ENCODE data around the gene NDUFV1.

Gene NDUFV1

DNA sequence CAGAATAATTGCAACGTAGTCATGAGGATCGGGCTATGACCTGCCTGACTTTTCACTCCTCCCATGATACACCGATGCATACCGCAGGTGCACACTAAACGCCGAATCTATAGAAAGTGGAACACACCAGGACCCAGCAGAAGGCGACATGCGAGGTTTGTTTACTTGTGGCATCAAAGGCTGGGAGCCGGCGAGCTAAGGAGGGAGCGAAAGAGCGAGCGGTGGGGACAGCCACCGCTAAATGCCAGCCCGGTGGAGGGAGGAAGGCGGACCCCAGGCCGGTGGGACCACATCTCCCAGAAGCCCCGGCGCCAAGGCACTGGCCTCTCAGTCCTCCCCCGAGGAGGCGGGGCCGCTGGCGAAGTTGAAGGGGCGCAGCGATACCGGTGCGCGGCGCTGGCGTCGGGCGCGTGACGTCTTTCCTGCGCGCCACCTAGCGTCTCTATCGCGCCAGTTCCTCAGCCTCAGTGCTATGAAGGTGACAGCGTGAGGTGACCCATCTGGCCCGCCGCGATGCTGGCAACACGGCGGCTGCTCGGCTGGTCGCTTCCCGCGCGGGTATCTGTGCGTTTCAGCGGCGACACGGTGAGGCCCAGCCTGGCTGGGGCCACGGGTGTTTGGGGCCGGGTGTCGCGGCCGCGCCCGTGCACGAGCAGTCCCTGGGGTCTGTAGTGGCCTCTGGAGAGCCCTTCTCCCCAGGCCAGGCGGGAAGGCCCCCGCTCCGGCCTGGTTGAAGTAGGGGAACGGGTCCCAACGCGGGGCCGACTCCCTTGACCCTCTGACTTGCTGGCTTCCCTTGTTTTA is at the start of gene NDUFV1:
NDUFV1 (plus strand) TSS at position 445 of the 804 bp plus-strand sequence; CDS start at position 514, 69 bp downstream.
- DNase-seq (ENCODE audit: low spot score): peak; percentile 96

DNA sequence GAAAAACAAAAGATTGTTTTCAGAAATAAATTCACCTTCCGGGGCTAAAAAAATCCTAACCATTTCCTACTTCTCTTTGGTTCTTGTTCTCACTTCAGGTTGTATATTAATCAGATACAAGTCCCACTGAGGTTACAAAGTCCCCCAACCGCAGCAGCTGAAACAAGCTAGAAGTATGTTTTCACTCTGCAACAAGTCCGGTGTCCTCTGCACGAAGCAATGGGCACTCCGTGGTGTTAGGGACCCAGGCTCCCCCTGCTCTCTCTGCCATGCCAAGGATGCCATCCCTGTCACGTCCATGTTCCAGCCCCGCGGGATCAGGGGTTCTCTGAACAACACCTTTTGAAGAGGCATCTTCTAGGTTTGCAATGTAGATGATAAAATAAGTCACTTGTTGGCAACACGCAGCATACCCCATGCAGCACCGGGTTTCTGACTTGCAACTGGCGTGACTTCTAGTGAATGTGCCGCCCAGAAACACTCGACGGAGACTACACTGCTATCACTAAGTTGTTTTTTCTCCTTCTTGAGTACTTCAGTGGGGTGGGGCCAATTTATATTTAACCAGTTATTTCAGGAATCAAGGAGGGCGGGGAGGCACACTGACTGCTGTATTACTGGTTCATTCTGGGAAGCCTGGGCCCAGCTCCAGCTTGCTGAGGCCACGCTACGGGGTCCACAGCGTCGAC is 48.5 kb upstream of the NDUFV1 start:
- DNase-seq (ENCODE audit: low spot score): peak; percentile 24

DNA sequence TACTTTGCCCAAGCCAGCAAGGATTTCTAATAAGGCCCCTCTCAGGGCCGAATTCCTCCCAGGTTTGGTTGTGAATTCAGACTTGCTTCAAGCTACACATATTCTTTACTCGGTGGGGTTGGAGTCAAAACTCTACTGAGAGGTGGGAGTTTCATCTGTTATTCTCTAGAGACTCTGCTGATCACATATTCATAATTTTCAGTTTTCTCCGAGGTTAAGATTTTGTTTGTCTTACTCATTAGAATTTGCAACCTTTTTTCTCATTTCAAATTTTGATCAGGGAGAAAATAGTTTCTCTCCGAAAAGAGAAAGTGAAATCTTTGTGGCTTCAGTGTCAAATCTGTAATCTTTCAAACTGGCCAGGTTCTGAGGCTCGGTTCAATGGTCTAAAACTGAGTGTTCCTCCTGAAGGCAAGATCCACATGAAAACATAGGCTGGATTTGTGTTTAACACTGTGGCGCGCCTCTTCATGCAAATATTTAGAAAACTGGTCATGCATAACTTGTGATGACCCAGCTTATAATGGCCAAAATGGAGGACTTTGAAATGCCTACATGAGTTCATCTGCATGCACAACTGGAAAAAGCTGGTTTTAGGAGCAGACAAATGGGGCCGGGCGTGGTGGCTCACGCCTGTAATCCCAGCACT is 44.6 kb upstream of the NDUFV1 start:
- DNase-seq (ENCODE audit: low spot score): no peak

DNA sequence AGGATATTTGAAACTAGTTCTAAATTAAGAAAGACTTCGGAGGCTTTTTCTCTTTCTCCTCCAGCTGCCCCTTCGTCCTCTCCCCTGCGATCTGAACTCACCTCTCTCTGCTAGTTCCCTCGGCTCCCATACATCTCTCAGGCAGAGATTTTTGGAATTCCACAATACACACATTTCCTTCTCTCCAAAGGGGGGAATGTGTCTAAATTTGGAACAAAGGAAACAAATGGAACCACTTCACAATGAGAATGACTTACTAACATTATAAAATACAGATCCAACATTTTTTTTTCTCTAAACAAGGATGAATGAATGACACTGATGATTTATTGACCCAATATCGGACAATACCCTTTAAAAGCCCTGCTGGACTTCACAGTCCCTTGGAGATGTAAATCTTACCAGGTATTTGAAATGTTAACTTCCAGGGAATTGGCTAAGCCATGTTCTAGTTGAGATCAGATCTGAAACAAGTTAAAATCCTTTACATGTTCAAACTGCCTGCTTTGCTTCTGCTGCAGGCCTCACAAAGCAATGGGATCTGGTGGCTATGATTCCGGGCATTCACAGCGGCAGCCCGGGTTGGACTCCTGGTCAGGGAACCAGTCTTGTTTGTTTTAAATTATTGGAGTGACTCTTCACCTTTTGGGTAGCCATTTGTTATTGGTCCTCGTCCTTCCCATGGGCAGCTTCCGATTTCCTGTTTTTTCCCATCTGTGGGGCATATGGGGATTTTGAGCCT is 43.6 kb upstream of the NDUFV1 start:
- DNase-seq (ENCODE audit: low spot score): no peak

DNA sequence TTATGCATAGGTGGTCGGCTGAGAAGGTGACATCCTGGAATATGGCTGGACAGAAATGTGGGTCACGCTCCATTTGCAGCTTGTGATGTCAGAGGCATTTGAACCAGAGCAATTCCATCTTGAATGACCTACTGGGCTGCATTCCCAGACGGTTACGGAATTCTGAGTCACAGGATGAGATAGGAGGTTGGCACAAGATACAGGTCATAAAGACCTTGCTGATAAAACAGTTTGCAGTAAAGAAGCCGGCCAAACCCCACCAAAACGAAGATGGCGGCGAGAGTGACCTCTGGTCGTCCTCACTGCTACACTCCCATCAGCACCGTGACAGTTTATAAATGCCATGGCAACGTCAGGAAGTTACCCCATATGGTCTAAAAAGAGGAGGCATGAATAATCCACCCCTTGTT is 43.0 kb upstream of the NDUFV1 start:
- peak; percentile 70 for DNase-seq (ENCODE audit: low spot score)

DNA sequence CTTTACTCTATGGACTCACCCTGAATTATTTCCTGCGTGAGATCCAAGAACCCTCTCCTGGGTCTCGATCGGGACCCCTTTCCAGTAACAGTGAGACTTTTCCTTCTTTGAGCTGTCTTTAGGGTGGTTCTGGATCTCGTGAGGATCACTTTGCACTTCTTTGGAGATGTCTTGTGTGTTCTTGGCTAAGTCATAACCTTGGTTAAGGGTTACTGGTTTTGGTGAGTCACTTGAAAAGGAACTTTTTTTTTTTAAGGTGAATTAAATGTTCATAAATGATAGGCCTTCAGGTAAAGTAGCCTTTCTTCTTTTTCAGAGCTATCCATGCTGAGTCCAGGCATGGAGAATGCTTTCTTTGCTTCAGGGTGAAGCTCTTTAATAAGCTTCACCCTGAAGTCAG is 42.5 kb upstream of the NDUFV1 start:
- no peak for DNase-seq (ENCODE audit: low spot score)

DNA sequence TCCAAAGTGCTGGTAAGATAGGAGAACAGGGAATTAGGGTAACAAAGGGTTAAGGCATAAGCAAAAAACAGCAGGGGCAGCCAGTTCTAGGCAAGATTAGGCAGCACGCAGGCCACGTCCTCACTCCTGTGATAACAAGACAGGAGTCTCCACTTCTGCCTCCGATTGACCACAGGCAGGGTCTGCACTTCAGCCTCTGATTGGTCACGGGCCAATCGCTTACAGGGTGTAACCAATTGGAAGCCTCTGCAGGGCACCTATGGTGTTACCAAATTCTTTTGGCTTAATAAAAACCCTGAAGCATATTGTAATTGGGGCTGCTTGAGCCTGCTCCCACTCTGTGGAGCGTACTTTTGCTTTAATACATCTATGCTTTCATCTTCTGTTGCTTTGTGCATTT is 35.3 kb upstream of the NDUFV1 start:
- DNase-seq (ENCODE audit: low spot score): no peak

DNA sequence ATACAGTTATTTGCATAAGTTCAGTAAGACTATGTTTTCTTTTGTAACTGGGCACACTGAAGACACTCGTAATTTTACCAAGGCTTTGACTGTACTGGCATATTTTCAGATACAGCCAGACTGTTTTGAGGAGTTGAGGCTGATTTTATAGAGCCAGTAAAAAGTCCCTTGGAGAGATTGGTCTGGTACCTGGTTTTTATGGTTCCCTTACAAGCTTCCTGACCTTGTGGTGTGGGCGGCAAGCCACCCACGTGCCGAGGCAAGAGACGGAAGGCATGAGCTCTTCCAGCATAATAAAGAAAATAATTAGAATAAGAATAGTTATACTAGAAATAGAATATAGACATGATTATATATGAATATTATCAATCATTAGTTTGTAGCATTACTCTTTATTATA is 34.4 kb upstream of the NDUFV1 start:
- no peak for DNase-seq (ENCODE audit: low spot score)

DNA sequence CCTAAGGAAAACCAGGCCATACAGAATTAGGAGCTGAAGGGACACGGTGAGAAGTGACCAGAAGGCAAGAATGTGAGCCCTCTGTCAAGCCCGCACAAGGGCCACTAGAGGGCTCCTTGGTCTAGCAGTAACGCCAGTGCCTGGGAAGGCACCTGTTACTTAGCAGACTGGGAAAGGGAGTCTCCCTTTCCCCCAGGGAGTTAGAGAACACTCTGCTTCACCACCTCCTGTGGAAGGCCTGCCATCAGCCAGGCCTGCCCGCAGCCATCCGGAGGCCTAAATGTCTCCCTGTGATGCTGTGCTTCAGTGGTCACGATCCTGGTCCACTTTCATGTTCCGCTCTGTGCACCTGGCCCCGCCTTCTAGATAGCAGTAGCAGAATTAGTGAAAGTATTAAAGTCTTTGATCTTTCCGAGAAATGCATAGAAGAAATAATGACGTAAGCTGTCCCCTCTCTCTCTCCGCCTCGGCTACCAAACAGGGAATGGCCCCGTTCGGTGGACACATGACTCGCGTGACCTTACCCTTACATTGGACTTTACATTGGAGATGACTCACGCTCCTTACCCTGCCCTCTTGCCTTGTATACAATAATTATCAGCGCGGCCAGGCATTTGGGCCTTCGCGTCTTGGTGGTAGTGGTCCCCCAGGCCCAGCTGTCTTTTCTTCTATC is 33.9 kb upstream of the NDUFV1 start:
- DNase-seq (ENCODE audit: low spot score): peak; percentile 74

DNA sequence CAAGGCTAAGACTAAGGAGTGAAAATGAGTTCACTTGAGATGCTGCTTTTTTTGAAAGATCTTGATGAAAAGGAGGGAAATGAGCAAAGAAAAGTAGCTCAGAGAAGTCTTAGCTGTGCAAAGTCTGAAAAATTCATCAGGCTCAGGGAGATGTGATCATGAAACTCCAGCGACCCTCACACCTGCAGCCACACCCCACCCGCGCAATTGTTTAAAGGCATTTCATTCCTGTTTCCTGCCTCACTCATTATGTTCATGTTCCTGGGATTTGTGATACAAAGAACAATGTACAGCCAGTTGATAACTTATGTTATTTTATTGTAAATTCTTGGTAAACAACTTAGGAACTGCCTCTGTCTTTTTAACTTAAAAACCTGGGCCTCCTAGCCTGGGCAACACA is 31.8 kb upstream of the NDUFV1 start:
- no peak for DNase-seq (ENCODE audit: low spot score)

DNA sequence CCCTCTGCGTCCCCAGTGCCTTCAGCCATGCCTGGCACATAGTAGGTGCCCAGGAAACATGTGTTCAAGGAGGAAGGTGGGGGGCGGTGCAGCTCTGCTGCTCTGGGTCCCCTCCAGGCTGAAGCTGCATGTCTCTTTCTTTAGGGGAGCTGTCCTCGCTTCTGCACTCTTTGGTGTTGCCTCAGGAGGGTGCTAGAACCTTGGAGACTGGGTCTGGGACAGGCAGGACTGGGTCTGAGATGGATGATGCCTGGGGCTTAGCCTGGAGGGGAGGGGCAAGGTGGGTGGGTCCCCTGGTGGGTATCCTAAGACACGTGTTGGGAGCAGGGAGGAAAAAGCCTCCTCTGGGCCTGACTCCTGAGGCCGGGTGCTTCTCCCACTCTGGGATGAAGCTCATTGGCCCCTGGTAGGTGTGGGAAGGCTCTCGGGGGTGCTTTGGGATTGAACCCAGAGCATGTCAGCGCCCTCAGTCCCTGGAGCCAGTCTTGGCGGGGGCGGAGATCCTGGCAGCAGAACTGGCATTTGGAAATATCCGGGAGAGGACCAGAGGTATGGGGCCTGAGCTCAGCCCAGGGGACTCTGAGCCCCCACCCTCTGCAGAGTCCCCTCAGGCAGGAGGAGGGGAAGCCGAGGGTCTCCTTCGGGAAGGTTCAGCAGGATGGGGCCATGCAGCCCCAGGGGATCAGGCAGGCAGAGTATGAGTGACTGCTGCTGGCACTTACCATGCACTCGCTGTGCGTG is 29.8 kb upstream of the NDUFV1 start:
- DNase-seq (ENCODE audit: low spot score): no peak

DNA sequence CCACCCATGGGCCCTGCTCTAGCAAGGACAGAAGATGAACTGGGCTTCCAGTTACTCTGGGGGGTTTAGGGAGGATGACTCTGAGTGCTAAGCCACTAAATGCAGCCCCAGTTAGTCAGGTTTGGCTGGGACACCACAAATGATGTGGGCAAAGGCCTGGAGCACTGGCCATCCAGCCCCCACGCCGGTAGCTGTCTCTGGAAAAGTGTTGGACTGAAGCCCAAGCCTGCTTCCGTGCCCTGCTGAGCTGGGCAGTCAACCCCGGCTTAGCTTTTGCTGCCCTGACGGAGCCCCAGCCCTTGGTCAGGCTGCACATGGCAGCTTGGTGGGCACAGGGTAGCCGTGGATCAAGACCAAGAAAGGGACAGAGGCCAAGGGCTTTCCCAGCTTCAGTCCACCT is 28.8 kb upstream of the NDUFV1 start:
- no peak for DNase-seq (ENCODE audit: low spot score)

DNA sequence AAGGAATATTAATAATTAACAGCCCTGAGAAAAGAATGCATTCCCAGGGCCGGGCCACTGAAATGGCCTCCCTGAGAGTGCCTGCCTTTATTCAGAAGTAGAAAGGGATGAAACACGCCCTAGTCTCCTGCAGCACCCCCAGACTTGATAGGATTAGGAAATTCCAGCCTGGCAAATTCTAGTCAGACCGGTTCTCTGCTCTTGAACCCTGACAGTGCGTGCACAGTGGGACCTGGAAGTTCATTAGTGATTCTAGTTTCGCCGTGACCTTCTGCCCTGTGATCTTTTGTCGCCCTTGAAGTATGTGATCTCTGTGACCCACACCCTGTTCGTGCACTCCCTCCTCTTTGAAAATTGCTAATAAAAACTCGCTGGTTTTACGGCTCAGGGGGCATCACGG is 25.3 kb upstream of the NDUFV1 start:
- peak; percentile 73 for DNase-seq (ENCODE audit: low spot score)

DNA sequence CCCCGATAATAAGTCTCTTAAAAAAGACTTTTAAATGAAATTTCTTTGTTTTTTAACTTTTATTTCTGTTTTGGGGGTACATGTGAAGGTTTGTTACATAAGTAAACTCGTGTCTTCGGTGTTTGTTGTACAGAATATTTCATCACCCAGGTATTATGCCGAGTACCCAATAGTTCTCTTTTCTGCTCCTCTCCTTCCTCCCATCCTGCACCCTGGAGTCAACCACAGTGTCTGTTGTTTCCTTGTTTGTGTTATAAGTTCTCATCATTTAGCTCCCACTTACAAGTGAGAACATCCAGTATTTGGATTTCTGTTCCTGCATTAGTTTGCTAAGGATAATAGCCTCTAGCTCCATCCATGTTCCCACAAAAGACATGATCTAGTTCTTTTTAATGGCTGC is 24.7 kb upstream of the NDUFV1 start:
- no peak for DNase-seq (ENCODE audit: low spot score)

DNA sequence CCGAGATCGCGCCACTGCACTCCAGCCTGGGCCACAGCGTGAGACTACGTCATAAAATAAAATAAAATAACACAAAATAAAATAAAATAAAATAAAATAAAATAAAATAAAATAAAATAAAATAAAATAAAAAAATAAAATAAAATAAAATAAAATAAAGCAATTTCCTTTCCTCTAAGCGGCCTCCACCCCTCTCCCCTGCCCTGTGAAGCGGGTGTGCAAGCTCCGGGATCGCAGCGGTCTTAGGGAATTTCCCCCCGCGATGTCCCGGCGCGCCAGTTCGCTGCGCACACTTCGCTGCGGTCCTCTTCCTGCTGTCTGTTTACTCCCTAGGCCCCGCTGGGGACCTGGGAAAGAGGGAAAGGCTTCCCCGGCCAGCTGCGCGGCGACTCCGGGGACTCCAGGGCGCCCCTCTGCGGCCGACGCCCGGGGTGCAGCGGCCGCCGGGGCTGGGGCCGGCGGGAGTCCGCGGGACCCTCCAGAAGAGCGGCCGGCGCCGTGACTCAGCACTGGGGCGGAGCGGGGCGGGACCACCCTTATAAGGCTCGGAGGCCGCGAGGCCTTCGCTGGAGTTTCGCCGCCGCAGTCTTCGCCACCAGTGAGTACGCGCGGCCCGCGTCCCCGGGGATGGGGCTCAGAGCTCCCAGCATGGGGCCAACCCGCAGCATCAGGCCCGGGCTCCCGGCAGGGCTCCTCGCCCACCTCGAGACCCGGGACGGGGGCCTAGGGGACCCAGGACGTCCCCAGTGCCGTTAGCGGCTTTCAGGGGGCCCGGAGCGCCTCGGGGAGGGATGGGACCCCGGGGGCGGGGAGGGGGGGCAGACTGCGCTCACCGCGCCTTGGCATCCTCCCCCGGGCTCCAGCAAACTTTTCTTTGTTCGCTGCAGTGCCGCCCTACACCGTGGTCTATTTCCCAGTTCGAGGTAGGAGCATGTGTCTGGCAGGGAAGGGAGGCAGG is 23.2 kb upstream of the NDUFV1 start, which contains the start of gene GSTP1:
GSTP1 (plus strand) TSS at position 566 of the 958 bp plus-strand sequence; CDS start at position 598, 32 bp downstream.
- DNase-seq (ENCODE audit: low spot score): peak; percentile 93

DNA sequence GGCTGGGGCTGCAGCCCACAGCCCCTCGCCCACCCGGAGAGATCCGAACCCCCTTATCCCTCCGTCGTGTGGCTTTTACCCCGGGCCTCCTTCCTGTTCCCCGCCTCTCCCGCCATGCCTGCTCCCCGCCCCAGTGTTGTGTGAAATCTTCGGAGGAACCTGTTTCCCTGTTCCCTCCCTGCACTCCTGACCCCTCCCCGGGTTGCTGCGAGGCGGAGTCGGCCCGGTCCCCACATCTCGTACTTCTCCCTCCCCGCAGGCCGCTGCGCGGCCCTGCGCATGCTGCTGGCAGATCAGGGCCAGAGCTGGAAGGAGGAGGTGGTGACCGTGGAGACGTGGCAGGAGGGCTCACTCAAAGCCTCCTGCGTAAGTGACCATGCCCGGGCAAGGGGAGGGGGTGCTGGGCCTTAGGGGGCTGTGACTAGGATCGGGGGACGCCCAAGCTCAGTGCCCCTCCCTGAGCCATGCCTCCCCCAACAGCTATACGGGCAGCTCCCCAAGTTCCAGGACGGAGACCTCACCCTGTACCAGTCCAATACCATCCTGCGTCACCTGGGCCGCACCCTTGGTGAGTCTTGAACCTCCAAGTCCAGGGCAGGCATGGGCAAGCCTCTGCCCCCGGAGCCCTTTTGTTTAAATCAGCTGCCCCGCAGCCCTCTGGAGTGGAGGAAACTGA is 22.4 kb upstream of the NDUFV1 start:
- DNase-seq (ENCODE audit: low spot score): no peak

DNA sequence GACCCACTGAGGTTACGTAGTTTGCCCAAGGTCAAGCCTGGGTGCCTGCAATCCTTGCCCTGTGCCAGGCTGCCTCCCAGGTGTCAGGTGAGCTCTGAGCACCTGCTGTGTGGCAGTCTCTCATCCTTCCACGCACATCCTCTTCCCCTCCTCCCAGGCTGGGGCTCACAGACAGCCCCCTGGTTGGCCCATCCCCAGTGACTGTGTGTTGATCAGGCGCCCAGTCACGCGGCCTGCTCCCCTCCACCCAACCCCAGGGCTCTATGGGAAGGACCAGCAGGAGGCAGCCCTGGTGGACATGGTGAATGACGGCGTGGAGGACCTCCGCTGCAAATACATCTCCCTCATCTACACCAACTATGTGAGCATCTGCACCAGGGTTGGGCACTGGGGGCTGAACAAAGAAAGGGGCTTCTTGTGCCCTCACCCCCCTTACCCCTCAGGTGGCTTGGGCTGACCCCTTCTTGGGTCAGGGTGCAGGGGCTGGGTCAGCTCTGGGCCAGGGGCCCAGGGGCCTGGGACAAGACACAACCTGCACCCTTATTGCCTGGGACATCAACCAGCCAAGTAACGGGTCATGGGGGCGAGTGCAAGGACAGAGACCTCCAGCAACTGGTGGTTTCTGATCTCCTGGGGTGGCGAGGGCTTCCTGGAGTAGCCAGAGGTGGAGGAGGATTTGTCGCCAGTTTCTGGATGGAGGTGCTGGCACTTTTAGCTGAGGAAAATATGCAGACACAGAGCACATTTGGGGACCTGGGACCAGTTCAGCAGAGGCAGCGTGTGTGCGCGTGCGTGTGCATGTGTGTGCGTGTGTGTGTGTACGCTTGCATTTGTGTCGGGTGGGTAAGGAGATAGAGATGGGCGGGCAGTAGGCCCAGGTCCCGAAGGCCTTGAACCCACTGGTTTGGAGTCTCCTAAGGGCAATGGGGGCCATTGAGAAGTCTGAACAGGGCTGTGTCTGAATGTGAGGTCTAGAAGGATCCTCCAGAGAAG is 21.6 kb upstream of the NDUFV1 start:
- DNase-seq (ENCODE audit: low spot score): no peak

DNA sequence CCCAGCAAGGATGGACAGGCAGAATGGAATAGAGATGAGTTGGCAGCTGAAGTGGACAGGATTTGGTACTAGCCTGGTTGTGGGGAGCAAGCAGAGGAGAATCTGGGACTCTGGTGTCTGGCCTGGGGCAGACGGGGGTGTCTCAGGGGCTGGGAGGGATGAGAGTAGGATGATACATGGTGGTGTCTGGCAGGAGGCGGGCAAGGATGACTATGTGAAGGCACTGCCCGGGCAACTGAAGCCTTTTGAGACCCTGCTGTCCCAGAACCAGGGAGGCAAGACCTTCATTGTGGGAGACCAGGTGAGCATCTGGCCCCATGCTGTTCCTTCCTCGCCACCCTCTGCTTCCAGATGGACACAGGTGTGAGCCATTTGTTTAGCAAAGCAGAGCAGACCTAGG is 20.8 kb upstream of the NDUFV1 start:
- DNase-seq (ENCODE audit: low spot score): no peak
